PC-9 (cell line): Measurements from ENCODE around the gene HSD17B13. TPM values are rescaled to one million over a fixed set of nuclear protein-coding genes. Genes with fewer than 3 reads are reported as not detected.
"Not testable (repeated sequence)": the region's sequence is repeated elsewhere in the genome, so short reads cannot be mapped to it uniquely, and the experiment has no call there.

Source experiments
- BruUV-seq: library from RNA; stranded (reverse); fragments of 400-500 nt; replicated peaks from 2 replicates; lab custom pipeline; 2021; lab: Mats Ljungman, UMichigan
- CTCF ChIA-PET: fragments of 300-600 bp; sonication (Branson Sonifier 250); formaldehyde crosslinking; loops from one replicate; lab custom pipeline; 2022; ENCODE audit warnings: antibody characterized with exemption; lab: Charles Lee
- POLR2A ChIA-PET: fragments of 300-600 bp; sonication (Branson Sonifier 250); formaldehyde crosslinking; loops from one replicate; lab custom pipeline; 2022; ENCODE audit warnings: antibody characterized with exemption; ENCODE audit not compliant: unreplicated experiment; lab: Charles Lee
- DNase-seq, 2 experiments: peaks; one replicate each; pipeline versions ENCODE4 v3.0.0 to v3.0.0-alpha.2; 2015 to 2022; ENCODE audit warnings: mixed read lengths in 1 of 2
- H2AFZ ChIP-seq: fragments of 200-600 bp; sonication (generic); 2 replicates; pipeline ENCODE4 v1.8.1; 2017; ENCODE audit warnings: antibody characterized with exemption
- H3F3A ChIP-seq: fragments of 200-600 bp; sonication (generic); 2 replicates; pipeline ENCODE4 v1.8.1; 2017; ENCODE audit warnings: antibody characterized with exemption, mild to moderate bottlenecking, low read depth; ENCODE audit not compliant: insufficient read depth
- H3K27ac ChIP-seq: fragments of 200-600 bp; sonication (generic); 2 replicates; pipeline ENCODE4 v1.6.1; 2016; ENCODE audit warnings: mixed run types
- H3K27me3 ChIP-seq: fragments of 200-600 bp; sonication (generic); 2 replicates; pipeline ENCODE4 v1.6.1; 2016; ENCODE audit warnings: low read depth, mixed run types; ENCODE audit not compliant: insufficient read depth
- H3K36me3 ChIP-seq: fragments of 200-600 bp; sonication (generic); 2 replicates; pipeline ENCODE4 v1.6.1; 2016; ENCODE audit warnings: low read depth, mixed run types
- H3K4me1 ChIP-seq: fragments of 200-600 bp; sonication (generic); replicated peaks from 2 replicates; pipeline ENCODE4 v1.6.1; 2016; ENCODE audit warnings: mixed run types; ENCODE audit not compliant: insufficient read depth
- H3K4me2 ChIP-seq: fragments of 200-600 bp; sonication (generic); 2 replicates; pipeline ENCODE4 v1.6.1; 2017; ENCODE audit warnings: mixed run types
- H3K4me3 ChIP-seq: fragments of 200-600 bp; sonication (generic); 2 replicates; pipeline ENCODE4 v1.6.1; 2016; ENCODE audit warnings: mixed run types
- H3K79me2 ChIP-seq: fragments of 200-600 bp; sonication (generic); 2 replicates; pipeline ENCODE4 v1.6.1; 2017; ENCODE audit warnings: low read depth, mixed run types
- H3K9me2 ChIP-seq: fragments of 200-600 bp; sonication (generic); 2 replicates; pipeline ENCODE4 v1.8.1; 2017; ENCODE audit warnings: mild to moderate bottlenecking; ENCODE audit not compliant: insufficient read depth
- H3K9me3 ChIP-seq: fragments of 200-600 bp; sonication (generic); 2 replicates; pipeline ENCODE4 v1.8.1; 2016; ENCODE audit warnings: low read depth; ENCODE audit not compliant: insufficient read depth
- H4K20me1 ChIP-seq: fragments of 200-600 bp; sonication (generic); 2 replicates; pipeline ENCODE4 v1.8.1; 2017; ENCODE audit not compliant: insufficient read depth
- EZH2 ChIP-seq: fragments of 200-600 bp; sonication (generic); IDR thresholded peaks from 2 replicates; pipeline ENCODE4 v1.8.0; 2017; ENCODE audit warnings: antibody characterized with exemption, low read depth
- intact Hi-C: fragments of 100-400 bp; cut with micrococcal nuclease; formaldehyde crosslinking; loops from one replicate; pipeline ENCODE4 v1.10.0; 2022; ENCODE audit not compliant: unreplicated experiment
- total RNA-seq: library from RNA; stranded (reverse); gene quantifications from 2 replicates; pipeline ENCODE4 v1.2.3, GENCODE V29; 2021
- TF ChIP-seq, protein P1 (sequence below): fragments of 200-600 bp; sonication (generic); conservative IDR thresholded peaks from 2 replicates; pipeline ENCODE4 v1.6.1; 2017; ENCODE audit warnings: mixed run types, antibody characterized with exemption, mild to moderate bottlenecking, moderate library complexity

Gene HSD17B13
- total RNA-seq, 1 experiment from 2014 or later, result not detected

DNA sequence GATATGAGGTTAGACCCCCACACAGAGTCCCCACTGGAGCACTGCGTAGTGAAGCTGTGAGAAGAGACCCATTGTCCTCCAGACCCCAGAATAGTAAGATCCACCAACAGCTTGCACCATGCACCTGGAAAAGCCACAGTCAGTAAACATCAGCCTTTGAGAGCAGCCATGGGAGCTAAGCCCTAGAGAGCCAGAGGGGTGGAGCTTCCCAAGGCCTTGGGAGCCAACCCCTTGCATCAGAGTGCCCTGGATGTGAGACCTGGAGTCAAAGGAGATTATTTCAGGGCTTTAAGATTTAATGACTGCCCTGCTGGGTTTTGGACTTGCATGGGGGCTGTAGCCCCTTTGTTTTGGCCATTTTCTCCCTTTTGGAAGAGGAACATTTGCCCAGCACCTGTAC lies 35.7 kb downstream of the HSD17B13 start:
- Histone ChIP-seq H3K4me3 (no peak overlapping the region), H3F3A (no peaks in the 10 kb centered on the region), H3K4me1 (no peaks in the 10 kb centered on the region), H3K79me2 (no peaks in the 10 kb centered on the region), H3K9me2 (no peaks in the 10 kb centered on the region), H4K20me1 (no peaks in the 10 kb centered on the region), H3K27me3 (no peaks in the 10 kb centered on the region), H2AFZ (no peak overlapping the region), H3K9me3 (no peaks in the 10 kb centered on the region), H3K4me2 (no peak overlapping the region), H3K27ac (no peak overlapping the region), H3K36me3 (no peaks in the 10 kb centered on the region)
- no TSS peak for BruUV-seq
- DNase-seq, result no peak
- ChIA-PET POLR2A (no interaction called here), CTCF (no interaction called here)
- TF ChIP-seq, protein P1, sequence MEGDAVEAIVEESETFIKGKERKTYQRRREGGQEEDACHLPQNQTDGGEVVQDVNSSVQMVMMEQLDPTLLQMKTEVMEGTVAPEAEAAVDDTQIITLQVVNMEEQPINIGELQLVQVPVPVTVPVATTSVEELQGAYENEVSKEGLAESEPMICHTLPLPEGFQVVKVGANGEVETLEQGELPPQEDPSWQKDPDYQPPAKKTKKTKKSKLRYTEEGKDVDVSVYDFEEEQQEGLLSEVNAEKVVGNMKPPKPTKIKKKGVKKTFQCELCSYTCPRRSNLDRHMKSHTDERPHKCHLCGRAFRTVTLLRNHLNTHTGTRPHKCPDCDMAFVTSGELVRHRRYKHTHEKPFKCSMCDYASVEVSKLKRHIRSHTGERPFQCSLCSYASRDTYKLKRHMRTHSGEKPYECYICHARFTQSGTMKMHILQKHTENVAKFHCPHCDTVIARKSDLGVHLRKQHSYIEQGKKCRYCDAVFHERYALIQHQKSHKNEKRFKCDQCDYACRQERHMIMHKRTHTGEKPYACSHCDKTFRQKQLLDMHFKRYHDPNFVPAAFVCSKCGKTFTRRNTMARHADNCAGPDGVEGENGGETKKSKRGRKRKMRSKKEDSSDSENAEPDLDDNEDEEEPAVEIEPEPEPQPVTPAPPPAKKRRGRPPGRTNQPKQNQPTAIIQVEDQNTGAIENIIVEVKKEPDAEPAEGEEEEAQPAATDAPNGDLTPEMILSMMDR, result no peak
- no peak for TF ChIP-seq EZH2
- intact Hi-C loops, result no loop called here

DNA sequence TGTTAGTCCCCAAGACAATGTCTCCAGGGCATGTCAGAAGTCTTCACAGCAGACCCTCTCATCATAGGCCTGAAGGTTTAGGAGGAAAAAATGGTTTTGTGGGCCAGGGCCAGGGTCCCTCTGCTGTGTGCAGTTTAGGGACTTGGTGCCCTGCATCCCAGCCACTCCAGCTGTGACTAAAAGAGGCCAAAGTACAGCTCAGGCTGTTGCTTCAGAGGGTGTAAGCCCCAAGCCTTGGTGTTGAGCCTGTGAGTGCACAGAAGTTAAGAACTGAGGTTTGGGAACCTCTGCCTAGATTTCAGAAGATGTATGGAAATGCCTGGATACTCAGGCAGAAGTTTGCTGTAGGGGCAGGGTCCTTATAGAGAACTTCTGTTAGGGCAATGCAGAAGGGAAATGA lies 38.4 kb downstream of the HSD17B13 start:
- POLR2A ChIA-PET, H2AFZ ChIP-seq: not testable (repeated sequence)

DNA sequence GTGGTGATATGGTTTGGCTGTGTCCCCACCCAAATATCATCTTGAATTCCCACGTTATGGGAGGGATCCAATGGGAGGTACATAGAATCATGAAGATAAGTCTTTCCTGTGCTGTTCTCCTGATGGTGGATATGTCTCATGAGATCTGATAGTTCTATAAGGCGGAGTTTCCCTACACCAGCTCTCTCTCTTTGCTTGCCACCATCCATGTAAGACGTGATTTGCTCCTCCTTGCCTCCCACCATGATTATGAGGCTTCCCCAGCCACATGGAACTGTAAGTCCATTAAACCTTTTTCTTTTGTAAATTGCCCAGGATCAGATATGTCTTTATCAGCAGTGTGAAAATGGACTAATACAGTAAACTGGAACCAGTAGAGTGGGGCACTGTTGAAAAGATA lies 39.5 kb downstream of the HSD17B13 start:
- Histone ChIP-seq H3K36me3 (no peaks in the 10 kb centered on the region), H3K27me3 (no peaks in the 10 kb centered on the region), H3K27ac (no peak overlapping the region), H2AFZ (no peak overlapping the region), H4K20me1 (no peaks in the 10 kb centered on the region), H3K9me3 (no peaks in the 10 kb centered on the region), H3F3A (no peaks in the 10 kb centered on the region), H3K79me2 (no peaks in the 10 kb centered on the region), H3K4me3 (no peak overlapping the region), H3K4me1 (no peaks in the 10 kb centered on the region), H3K4me2 (no peak overlapping the region), H3K9me2 (no peaks in the 10 kb centered on the region)
- BruUV-seq, result no TSS peak
- no peak for DNase-seq
- intact Hi-C loops, result no loop called here
- ChIA-PET CTCF (no interaction called here), POLR2A (no interaction called here)
- TF ChIP-seq, protein P1, result no peak
- TF ChIP-seq EZH2, result no peak

More for the DNA sequence above, 38.4 kb downstream of the HSD17B13 start:
- H3K27me3 ChIP-seq, CTCF ChIA-PET, H3K4me3 ChIP-seq, H4K20me1 ChIP-seq, H3F3A ChIP-seq, H3K79me2 ChIP-seq, BruUV-seq, H3K9me3 ChIP-seq, H3K4me1 ChIP-seq, DNase-seq, H3K9me2 ChIP-seq, H3K4me2 ChIP-seq, H3K36me3 ChIP-seq, H3K27ac ChIP-seq, intact Hi-C loops: not testable (repeated sequence)

DNA sequence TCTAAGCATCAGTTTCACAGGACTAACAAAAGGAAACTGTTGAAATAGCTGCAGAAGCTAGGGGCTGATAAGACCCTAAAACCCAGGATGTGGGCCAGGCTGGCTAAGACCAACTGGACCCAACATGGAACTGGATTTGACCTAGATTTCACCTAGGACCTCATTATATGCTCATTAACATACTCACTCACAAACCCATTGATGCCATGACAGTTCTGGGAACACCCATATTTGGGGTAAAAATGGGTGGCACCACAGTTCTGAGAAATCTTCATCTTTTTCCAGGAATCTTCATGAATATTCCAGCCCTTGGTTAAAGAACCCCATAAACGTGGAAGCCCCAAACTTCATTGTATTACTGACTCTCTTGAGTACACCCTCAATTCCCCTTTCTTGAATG lies 41.1 kb downstream of the HSD17B13 start:
- BruUV-seq, result no TSS peak

More for the DNA sequence above, 41.1 kb downstream of the HSD17B13 start:
- Histone ChIP-seq H3F3A (no peaks in the 10 kb centered on the region), H3K36me3 (no peaks in the 10 kb centered on the region), H3K27me3 (no peaks in the 10 kb centered on the region), H3K79me2 (no peaks in the 10 kb centered on the region), H3K9me2 (no peaks in the 10 kb centered on the region), H3K4me1 (no peaks in the 10 kb centered on the region), H3K4me2 (no peak overlapping the region), H3K9me3 (no peaks in the 10 kb centered on the region), H4K20me1 (no peaks in the 10 kb centered on the region), H3K27ac (no peak overlapping the region), H3K4me3 (no peak overlapping the region), H2AFZ (no peak overlapping the region)
- DNase-seq, result no peak
- ChIA-PET CTCF (no interaction called here), POLR2A (no interaction called here)
- no peak for TF ChIP-seq EZH2
- TF ChIP-seq, protein P1, result no peak
- intact Hi-C loops, result no loop called here
